Gastrocnemius medialis (tissue), 4 donors: ENCODE data around the gene RPL13. TPM values are rescaled to one million over a fixed set of nuclear protein-coding genes. Genes with fewer than 3 reads are reported as not detected.

Experiments
- ATAC-seq, 2 donors: fragments of 150-250 bp; one replicate each; pipeline ENCODE4 v1.9.1; 2016
- DNase-seq, 2 donors: peaks; one replicate each; pipeline ENCODE4 v3.0.0-alpha.2; 2019
- H3K27ac ChIP-seq, 4 donors: fragments of 200-600 bp; sonication (generic); 1 replicate in 1 of 4; 2 replicates in 3 of 4; pipeline ENCODE4 v1.5.1; 2016 to 2018; ENCODE audit warnings: mild to moderate bottlenecking in 2 of 4, moderate library complexity in 1 of 4
- H3K27me3 ChIP-seq, 3 donors: fragments of 200-600 bp; sonication (generic) in 2 of 3; 1 replicate in 1 of 3; 2 replicates in 2 of 3; pipeline versions ENCODE4 v1.5.1 to v1.6.0; 2016 to 2019; ENCODE audit warnings: mild to moderate bottlenecking in 1 of 3, moderate library complexity in 1 of 3
- H3K36me3 ChIP-seq, 2 donors: fragments of 200-600 bp; sonication (generic) in 1 of 2; one replicate each; pipeline ENCODE4 v1.5.1; 2017 to 2018
- H3K4me1 ChIP-seq, 2 donors: fragments of 200-600 bp; sonication (generic) in 1 of 2; one replicate each; pipeline ENCODE4 v1.5.1; 2016 to 2017; ENCODE audit warnings: mild to moderate bottlenecking in 2 of 2
- H3K4me3 ChIP-seq, 4 donors: fragments of 200-600 bp; sonication (generic) in 3 of 4; 1 replicate in 1 of 4; 2 replicates in 3 of 4; pipeline ENCODE4 v1.5.1; 2016 to 2019; ENCODE audit warnings: mild to moderate bottlenecking in 2 of 4
- H3K9me3 ChIP-seq, 3 donors: fragments of 200-600 bp; sonication (generic) in 2 of 3; 1 replicate in 1 of 3; 2 replicates in 2 of 3; pipeline ENCODE4 v1.5.1; 2016 to 2019
- CTCF ChIP-seq, 5 experiments: fragments of 450-650 bp in 3 of 5; fragments of 200-600 bp in 2 of 5; sonication (generic) in 2 of 5; IDR thresholded peaks in 4 of 5; conservative IDR thresholded peaks in 1 of 5; 1 replicate in 4 of 5; 2 replicates in 1 of 5; pipeline ENCODE4 v1.5.1; 2016 to 2019; ENCODE audit warnings: antibody characterized with exemption in 5 of 5, mild to moderate bottlenecking in 3 of 5, moderate library complexity in 3 of 5
- POLR2A ChIP-seq, 2 donors: fragments of 450-650 bp; IDR thresholded peaks; one replicate each; pipeline ENCODE4 v1.6.1; 2017; ENCODE audit warnings: antibody characterized with exemption in 2 of 2, mild to moderate bottlenecking in 2 of 2, moderate library complexity in 2 of 2
- in situ Hi-C, 4 donors: fragments of 200-750 bp; cut with MboI; loops; one replicate each; pipeline versions ENCODE4 v1.15.0 to v1.8.0; 2017; ENCODE audit warnings: low sequenced_read_pairs in 4 of 4
- intact Hi-C: fragments of 100-400 bp; cut with DNase I; formaldehyde crosslinking; loops from one replicate; pipeline ENCODE4 v1.15.1; 2023; ENCODE audit warnings: low total_unique reads
- total RNA-seq, 4 donors: library from RNA; depleted of rRNA; stranded (reverse); fragments of >200 nt; gene quantifications; one replicate each; pipeline versions ENCODE4 v1.1.0 to v1.2.3, GENCODE V29; 2016

Gene RPL13
- total RNA-seq, 4 donors from 2014 or later, result 4,295 to 5,889 (median 4,806) TPM

GRCh38 chr16:89582614-89583196 is 22.2 kb downstream of the RPL13 start:
- Histone ChIP-seq H3K9me3 (no peaks in the 10 kb centered on the region), H3K4me3 (no peak overlapping the region), H3K36me3 (no peaks in the 10 kb centered on the region), H3K27me3 (peaks cover under 1 to 10% (median 2%) of the 10 kb centered on the region in 3 donors), H3K27ac (no peak overlapping the region), H3K4me1 (no peaks in the 10 kb centered on the region)
- intact Hi-C loops, result no loop called here
- TF ChIP-seq POLR2A (IDR thresholded peaks at IDR 0.05), result no peak
- TF ChIP-seq CTCF (IDR thresholded peaks at IDR 0.05 in 4 of 5, conservative IDR thresholded peaks at IDR 0.05 in 1 of 5), result no peak
- in situ Hi-C loops, result no loop called here
- no peak for DNase-seq
- no peak for ATAC-seq

GRCh38 chr16:89583197-89583894 is 22.9 kb downstream of the RPL13 start:
- no peak for DNase-seq
- Histone ChIP-seq H3K36me3 (no peaks in the 10 kb centered on the region), H3K4me1 (no peaks in the 10 kb centered on the region), H3K9me3 (no peaks in the 10 kb centered on the region), H3K4me3 (no peak overlapping the region), H3K27ac (no peak overlapping the region), H3K27me3 (peaks cover 0 to 8% (median 0%) of the 10 kb centered on the region in 3 donors)
- intact Hi-C loops, result no loop called here
- ATAC-seq, result no peak
- in situ Hi-C loops, result no loop called here
- TF ChIP-seq CTCF (IDR thresholded peaks at IDR 0.05 in 4 of 5, conservative IDR thresholded peaks at IDR 0.05 in 1 of 5) (no peak), POLR2A (IDR thresholded peaks at IDR 0.05) (no peak)

GRCh38 chr16:89583895-89584644 is 23.6 kb downstream of the RPL13 start:
- H3K9me3 ChIP-seq, result no peaks in the 10 kb centered on the region
- no peaks in the 10 kb centered on the region for H3K36me3 ChIP-seq
- ATAC-seq (no peak), DNase-seq (no peak)
- peaks cover 0 to 4% (median 0%) of the 10 kb centered on the region in 3 donors for H3K27me3 ChIP-seq
- no peak overlapping the region for H3K27ac ChIP-seq
- TF ChIP-seq POLR2A (IDR thresholded peaks at IDR 0.05) (no peak), CTCF (IDR thresholded peaks at IDR 0.05 in 4 of 5, conservative IDR thresholded peaks at IDR 0.05 in 1 of 5) (no peak)
- intact Hi-C loops (no loop called here), in situ Hi-C loops (no loop called here)
- no peak overlapping the region for H3K4me3 ChIP-seq
- no peaks in the 10 kb centered on the region for H3K4me1 ChIP-seq

GRCh38 chr16:89584768-89585549 is 24.5 kb downstream of the RPL13 start:
- in situ Hi-C loops (no loop called here), intact Hi-C loops (no loop called here)
- no peak for TF ChIP-seq POLR2A (IDR thresholded peaks at IDR 0.05)
- TF ChIP-seq CTCF (IDR thresholded peaks at IDR 0.05 in 4 of 5, conservative IDR thresholded peaks at IDR 0.05 in 1 of 5), result no peak

More at GRCh38 chr16:89584768-89585549, 24.5 kb downstream of the RPL13 start:
- H3K9me3 ChIP-seq, result no peaks in the 10 kb centered on the region
- no peaks in the 10 kb centered on the region for H3K27me3 ChIP-seq
- H3K4me1 ChIP-seq, result no peaks in the 10 kb centered on the region
- no peak for ATAC-seq
- H3K36me3 ChIP-seq, result no peaks in the 10 kb centered on the region
- no peak for DNase-seq
- no peak overlapping the region for H3K4me3 ChIP-seq
- H3K27ac ChIP-seq, result no peak overlapping the region
